AG04450 (cell line): ENCODE results near the gene PRPF19. TPM values are rescaled to one million over a fixed set of nuclear protein-coding genes. Genes with fewer than 3 reads are reported as not detected.

Experiments
- CTCF ChIA-PET: fragments of 300-600, 350-600 bp; formaldehyde crosslinking; extraction: SDS; loops from one replicate; lab custom pipeline; 2022; ENCODE audit warnings: antibody characterized with exemption, inconsistent platforms; lab: Charles Lee
- POLR2A ChIA-PET: fragments of 350-600 bp; formaldehyde crosslinking; extraction: SDS; loops from one replicate; lab custom pipeline; 2021; ENCODE audit warnings: antibody characterized with exemption, inconsistent platforms; lab: Yijun Ruan, JAX
- DNase-seq: peaks from one replicate; pipeline ENCODE4 v3.0.0-alpha.2; 2011; ENCODE audit warnings: low read depth, low spot score
- H3K27ac ChIP-seq: one replicate; pipeline ENCODE4 v1.5.1; 2012; ENCODE audit warnings: low read depth, low read length, control low read depth
- H3K27me3 ChIP-seq: one replicate; pipeline ENCODE4 v1.6.0; 2012; ENCODE audit warnings: low read length; ENCODE audit not compliant: control insufficient read depth, insufficient read depth
- H3K4me3 ChIP-seq: 2 replicates; pipeline ENCODE4 v1.5.1; 2011; ENCODE audit warnings: mild to moderate bottlenecking, low read depth, low read length, control low read depth
- H3K9me3 ChIP-seq: 2 replicates; pipeline ENCODE4 v1.5.1; 2012; ENCODE audit warnings: low read length; ENCODE audit not compliant: control insufficient read depth, insufficient read depth
- CTCF ChIP-seq: IDR thresholded peaks from 2 replicates; pipeline ENCODE4 v1.5.1; 2011; ENCODE audit warnings: low read depth, low read length, control low read depth, inconsistent platforms
- polyA plus RNA-seq: library from polyadenylated mRNA; depleted of rRNA; stranded (reverse); fragments of >200 nt; gene quantifications from 2 replicates; pipeline ENCODE4 v1.2.3, GENCODE V29; 2011

PRPF19 gene
- polyA plus RNA-seq, 1 experiment = 25.1 TPM

- POLR2A ChIA-PET = no interaction called here
- CTCF ChIA-PET = interaction anchor here (1.7 to 1.9 kb wide), 2 partner anchors 18 to 38 kb away, joined by 4 to 5 read pairs; no protein-coding TSS in a partner anchor
- DNase-seq = no peak
- Histone ChIP-seq H3K9me3 (no peaks in the 10 kb centered on the region; the same call in 1 of the 2 replicates), H3K27me3 (peaks cover 6% of the 10 kb centered on the region), H3K27ac (no peak overlapping the region), H3K4me3 (no peak overlapping the region)
- TF ChIP-seq CTCF = no peak
These were observed 36.9 kb downstream of the PRPF19 start for GRCh38 chr11:60869451-60869825.

- no peak overlapping the region for H3K27ac ChIP-seq
- H3K27me3 ChIP-seq = peaks cover 10% of the 10 kb centered on the region
- POLR2A ChIA-PET = no interaction called here
- no peak for DNase-seq
- no peak for TF ChIP-seq CTCF
- CTCF ChIA-PET = interaction anchor here (0.9 to 1.9 kb wide), 4 partner anchors 13 to 38 kb away, joined by 3 to 5 read pairs (median 4); partner anchors contain the start of gene PTGDR2
- no peak overlapping the region for H3K4me3 ChIP-seq
- no peaks in the 10 kb centered on the region; the same call in 1 of the 2 replicates for H3K9me3 ChIP-seq
These were observed 37.5 kb downstream of the PRPF19 start for GRCh38 chr11:60868682-60869450.

GRCh38 chr11:60867871-60868681 is 38.3 kb downstream of the PRPF19 start:
- POLR2A ChIA-PET = interaction anchor here (0.6 kb wide), 1 partner anchor 13 kb away, joined by 3 read pairs; no protein-coding TSS in a partner anchor
- no peak for TF ChIP-seq CTCF

GRCh38 chr11:60866911-60867870 is 39.2 kb downstream of the PRPF19 start, which contains the start of gene ZP1:
Gene ZP1 (plus strand): TSS chr11:60867542. CDS start chr11:60867562, 20 bp downstream.
- no peak for DNase-seq
- H3K9me3 ChIP-seq = no peaks in the 10 kb centered on the region; the same call in 1 of the 2 replicates
- H3K27ac ChIP-seq = no peak within 1 kb of the TSS
- peaks cover 10% of the 10 kb centered on the region for H3K27me3 ChIP-seq
- no peak for TF ChIP-seq CTCF
- CTCF ChIA-PET = interaction anchor here (0.8 to 1.2 kb wide), 2 partner anchors 20 to 32 kb away, joined by 3 to 4 read pairs; no protein-coding TSS in a partner anchor
- no peak within 1 kb of the TSS for H3K4me3 ChIP-seq
- POLR2A ChIA-PET = no interaction called here

More at GRCh38 chr11:60867871-60868681, 38.3 kb downstream of the PRPF19 start:
- no peak overlapping the region for H3K4me3 ChIP-seq
- DNase-seq = no peak
- peaks cover 10% of the 10 kb centered on the region for H3K27me3 ChIP-seq
- no peaks in the 10 kb centered on the region; the same call in 1 of the 2 replicates for H3K9me3 ChIP-seq
- H3K27ac ChIP-seq = no peak overlapping the region
- CTCF ChIA-PET = interaction anchor here (0.8 to 1.9 kb wide), 6 partner anchors 12 to 37 kb away, joined by 3 to 5 read pairs (median 4); partner anchors contain the start of gene PTGDR2
